Spleen (tissue), 11 donors: Measurements from ENCODE around the gene TMEM147. TPM values are rescaled to one million over a fixed set of nuclear protein-coding genes. Genes with fewer than 3 reads are reported as not detected.

Experiments used
- DNase-seq: peaks from one replicate; pipeline ENCODE4 v3.0.0-alpha.2; 2020
- H3K27ac ChIP-seq, 8 donors: fragments of 200-600 bp; sonication (generic) in 7 of 8; 1 replicate in 4 of 8; 2 replicates in 4 of 8; pipeline versions ENCODE4 v1.5.0 to v1.8.0; 2016 to 2021; ENCODE audit warnings: inconsistent platforms in 4 of 8, mild to moderate bottlenecking in 4 of 8, moderate library complexity in 1 of 8
- H3K27me3 ChIP-seq, 7 donors: fragments of 200-600 bp; sonication (generic) in 6 of 7; replicated peaks in 1 of 7; 1 replicate in 4 of 7; 2 replicates in 3 of 7; pipeline versions ENCODE4 v1.5.0 to v1.8.0; 2016 to 2021; ENCODE audit warnings: inconsistent platforms in 3 of 7, mild to moderate bottlenecking in 1 of 7
- H3K36me3 ChIP-seq, 6 donors: fragments of 200-600 bp; sonication (generic) in 5 of 6; 1 replicate in 4 of 6; 2 replicates in 2 of 6; pipeline versions ENCODE4 v1.5.0 to v1.8.0; 2016 to 2021; ENCODE audit warnings: inconsistent platforms in 2 of 6
- H3K4me1 ChIP-seq, 6 donors: fragments of 200-600 bp; sonication (generic) in 5 of 6; 1 replicate in 3 of 6; 2 replicates in 3 of 6; pipeline versions ENCODE4 v1.5.0 to v1.8.0; 2016 to 2021; ENCODE audit warnings: inconsistent platforms in 3 of 6
- H3K4me3 ChIP-seq, 8 donors: fragments of 200-600 bp; sonication (generic) in 7 of 8; 1 replicate in 4 of 8; 2 replicates in 4 of 8; pipeline versions ENCODE4 v1.5.0 to v1.8.0; 2016 to 2021; ENCODE audit warnings: inconsistent platforms in 4 of 8, mild to moderate bottlenecking in 4 of 8, moderate library complexity in 2 of 8
- H3K9me3 ChIP-seq, 8 donors: fragments of 200-600 bp; sonication (generic) in 7 of 8; 1 replicate in 4 of 8; 2 replicates in 4 of 8; pipeline versions ENCODE4 v1.5.0 to v1.8.0; 2016 to 2021; ENCODE audit warnings: inconsistent platforms in 4 of 8
- POLR2A ChIP-seq, 3 donors: fragments of 450-650 bp; IDR thresholded peaks; one replicate each; pipeline ENCODE4 v1.5.1; 2017; ENCODE audit warnings: antibody characterized with exemption in 3 of 3, mild to moderate bottlenecking in 1 of 3
- POLR2AphosphoS5 ChIP-seq, 3 donors: sonication (generic); formaldehyde crosslinking; IDR thresholded peaks; one replicate each; pipeline ENCODE4 v1.5.1; 2017; ENCODE audit warnings: antibody characterized with exemption in 3 of 3
- WGBS, 5 donors: extraction: QIAGEN DNeasy Blood & Tissue Kit in 3 of 5; methylation state at CpG; one replicate each; pipeline versions ENCODE4 v1.1.5 to v1.1.7; 2013 to 2018; 5-methylcytosine and 5-hydroxymethylcytosine counted together
- intact Hi-C: fragments of 100-400 bp; cut with DNase I; formaldehyde crosslinking; loops from one replicate; pipeline ENCODE4 v1.15.0; 2023; ENCODE audit warnings: low total_unique reads
- polyA plus RNA-seq, 3 donors: library from polyadenylated mRNA; stranded (reverse); fragments of 200-250 nt; gene quantifications; one replicate each; pipeline ENCODE4 v1.2.1, GENCODE V29; 2013
- total RNA-seq, 7 donors: library from RNA; depleted of rRNA in 3 of 7; stranded (reverse); fragments of >200 nt in 3 of 7; fragmentation: NEBNext Ultra II Directional in 4 of 7; extraction: Animal tissue kit (Norgen Biotek cat#: 25700) in 4 of 7; gene quantifications; one replicate each; pipeline versions ENCODE4 v1.1.0 to v1.2.1, GENCODE V29; 2016 to 2021
- TF ChIP-seq, protein P1 (sequence below), 11 experiments: fragments of 200-600 bp in 7 of 11; fragments of 450-650 bp in 4 of 11; sonication (generic) in 4 of 11; IDR thresholded peaks in 8 of 11; conservative IDR thresholded peaks in 3 of 11; 1 replicate in 7 of 11; 2 replicates in 4 of 11; pipeline versions ENCODE4 v1.4.0 to v1.8.0; 2016 to 2021; ENCODE audit warnings: antibody characterized with exemption in 11 of 11, inconsistent platforms in 4 of 11, mild to moderate bottlenecking in 1 of 11
- donor health status: healthy with polysubstance abuse.
- donor health status: DM: no; HTN: no; CAD: no; lungs with moderate emphysema.
- donor health status: DM: no; HTN: no; CAD: no.
- donor health status: Bipolar disorder and iron deficiency.
- donor health status: healthy.
- donor health status: DM: no; HTN: no; CAD: no.
- donor health status: DM: yes; HTN: yes; CAD: no.

TMEM147 gene
- total and polyA plus RNA-seq, 10 donors: 47.6 to 88.7 (median 56.3) TPM

DNA sequence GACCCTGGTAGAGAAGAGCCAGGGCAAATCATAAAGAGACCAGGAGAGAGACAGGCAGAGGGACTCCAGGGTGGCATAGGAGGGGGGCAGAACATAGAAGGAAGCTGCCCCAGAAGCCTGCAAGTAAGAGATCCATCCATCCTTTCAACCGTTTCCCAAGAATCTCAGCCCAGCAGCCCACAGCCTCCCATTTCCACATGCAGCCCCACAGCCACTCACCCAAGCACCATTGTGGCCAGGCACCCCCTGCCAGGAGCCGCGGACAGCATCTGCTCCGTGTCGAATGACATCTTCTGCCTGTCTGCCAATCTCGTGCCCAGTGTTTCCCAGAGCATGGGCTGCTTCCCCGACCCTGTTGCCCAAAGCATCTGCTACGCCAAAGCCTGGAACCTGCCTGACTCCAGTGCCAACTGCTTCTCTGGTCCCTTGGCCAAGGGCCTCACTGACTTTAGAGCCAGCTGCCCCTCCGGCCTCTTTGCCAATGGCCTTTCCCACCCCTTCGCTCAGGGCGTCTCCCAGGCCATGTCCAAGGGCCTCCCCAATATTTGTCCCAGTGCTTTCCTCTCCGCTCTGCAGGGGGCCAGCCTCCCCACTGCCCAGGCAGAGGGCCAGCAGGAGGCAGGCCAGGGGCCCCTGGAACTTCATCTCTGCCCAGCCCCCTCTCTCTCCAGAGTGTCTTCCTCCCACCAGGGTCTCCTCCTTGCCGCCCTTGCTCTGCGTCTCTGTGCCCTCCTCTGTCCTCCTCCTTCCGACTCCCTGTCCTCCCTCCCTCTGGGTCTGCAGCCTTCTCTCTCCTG lies 32.4 kb upstream of the TMEM147 start:
- H3K36me3 ChIP-seq: no peaks in the 10 kb centered on the region
- H3K4me3 ChIP-seq: no peak overlapping the region
- H3K9me3 ChIP-seq: no peaks in the 10 kb centered on the region
- no peak overlapping the region for H3K27ac ChIP-seq
- 74 to 83% (median 79%) methylated on average over 15 of the region's 15 CpGs for WGBS, 5 donors
- peaks cover 9 to 23% (median 16%) of the 10 kb centered on the region in 6 donors for H3K4me1 ChIP-seq
- no peak for DNase-seq
- TF ChIP-seq POLR2AphosphoS5 (IDR thresholded peaks at IDR 0.05) (no peak), POLR2A (IDR thresholded peaks at IDR 0.05) (no peak)
- TF ChIP-seq, protein P1, sequence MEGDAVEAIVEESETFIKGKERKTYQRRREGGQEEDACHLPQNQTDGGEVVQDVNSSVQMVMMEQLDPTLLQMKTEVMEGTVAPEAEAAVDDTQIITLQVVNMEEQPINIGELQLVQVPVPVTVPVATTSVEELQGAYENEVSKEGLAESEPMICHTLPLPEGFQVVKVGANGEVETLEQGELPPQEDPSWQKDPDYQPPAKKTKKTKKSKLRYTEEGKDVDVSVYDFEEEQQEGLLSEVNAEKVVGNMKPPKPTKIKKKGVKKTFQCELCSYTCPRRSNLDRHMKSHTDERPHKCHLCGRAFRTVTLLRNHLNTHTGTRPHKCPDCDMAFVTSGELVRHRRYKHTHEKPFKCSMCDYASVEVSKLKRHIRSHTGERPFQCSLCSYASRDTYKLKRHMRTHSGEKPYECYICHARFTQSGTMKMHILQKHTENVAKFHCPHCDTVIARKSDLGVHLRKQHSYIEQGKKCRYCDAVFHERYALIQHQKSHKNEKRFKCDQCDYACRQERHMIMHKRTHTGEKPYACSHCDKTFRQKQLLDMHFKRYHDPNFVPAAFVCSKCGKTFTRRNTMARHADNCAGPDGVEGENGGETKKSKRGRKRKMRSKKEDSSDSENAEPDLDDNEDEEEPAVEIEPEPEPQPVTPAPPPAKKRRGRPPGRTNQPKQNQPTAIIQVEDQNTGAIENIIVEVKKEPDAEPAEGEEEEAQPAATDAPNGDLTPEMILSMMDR (IDR thresholded peaks at IDR 0.05 in 8 of 11, conservative IDR thresholded peaks at IDR 0.05 in 3 of 11): no peak
- peaks cover 0 to 80% (median 24%) of the 10 kb centered on the region in 7 donors for H3K27me3 ChIP-seq
- intact Hi-C loops: no loop called here

DNA sequence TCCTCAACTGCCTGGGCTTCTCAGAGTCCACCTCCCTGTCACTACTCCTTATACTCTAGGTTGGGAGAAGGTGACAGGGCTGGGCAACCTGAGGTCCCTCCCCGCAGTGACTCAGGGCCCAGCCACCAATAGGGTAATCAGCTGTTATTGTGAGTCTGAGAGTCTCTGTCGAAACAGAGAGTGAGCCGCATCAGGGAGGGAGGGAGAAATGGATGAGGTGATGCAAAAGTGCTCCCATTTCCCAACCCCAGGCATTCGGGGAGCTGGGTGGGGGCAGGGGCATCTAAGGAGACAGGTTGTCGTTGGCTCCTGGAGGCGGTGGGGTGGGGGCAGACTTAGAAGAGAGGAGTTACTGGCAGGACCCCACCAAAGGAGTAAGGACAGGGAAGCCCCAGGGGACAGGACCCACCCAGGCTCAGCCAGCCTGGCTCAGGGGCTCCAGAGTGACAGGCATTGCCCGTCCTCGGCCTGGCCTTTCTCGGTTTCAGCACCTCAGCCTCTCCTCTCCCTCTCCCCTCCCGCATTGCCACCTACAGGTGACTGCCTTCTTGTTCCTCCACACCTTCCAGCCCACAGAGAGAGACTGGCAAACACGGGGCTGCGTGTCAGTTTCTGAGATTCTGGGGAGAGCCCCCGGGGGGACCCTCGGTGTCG lies 31.7 kb upstream of the TMEM147 start, which contains the start of gene DMKN:
Gene DMKN (minus strand): TSS at position 22 of the 654 bp plus-strand sequence. CDS start 174 bp downstream, outside the sequence.
- 27 to 40% (median 28%) methylated on average over 11 to 15 of the region's 15 CpGs for WGBS, 5 donors
- peaks cover 0 to 73% (median 24%) of the 10 kb centered on the region in 7 donors for H3K27me3 ChIP-seq

DNA sequence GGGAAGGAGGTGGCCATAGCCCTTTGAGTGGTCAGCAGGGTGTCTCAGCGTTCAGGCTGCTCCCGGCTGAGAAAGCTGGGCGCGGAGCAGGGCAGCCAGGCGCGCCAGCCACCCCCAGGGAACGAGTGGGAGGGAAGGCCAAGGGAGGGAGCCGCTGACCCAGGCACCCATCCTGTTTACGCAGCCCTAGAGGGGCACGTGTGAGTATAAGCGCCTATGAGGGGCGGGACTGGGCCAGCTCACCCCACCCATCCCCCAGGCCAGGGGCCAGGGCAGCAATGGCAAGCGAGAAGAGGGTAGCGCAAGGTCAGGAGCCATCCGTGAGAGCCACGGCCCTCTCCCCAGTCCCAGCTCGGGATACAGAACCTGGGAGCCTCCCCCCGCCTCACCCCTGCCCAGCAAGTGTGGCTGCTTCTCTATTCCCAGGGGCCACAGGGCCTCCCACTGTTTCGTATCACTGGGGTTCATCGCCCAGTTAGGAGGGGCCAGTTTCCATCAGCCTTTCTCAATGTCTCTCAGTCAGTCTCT lies 31.1 kb upstream of the TMEM147 start:
- peaks cover 9 to 18% (median 14%) of the 10 kb centered on the region in 6 donors for H3K4me1 ChIP-seq
- H3K36me3 ChIP-seq: no peaks in the 10 kb centered on the region
- no peak overlapping the region for H3K27ac ChIP-seq
- TF ChIP-seq POLR2AphosphoS5 (IDR thresholded peaks at IDR 0.05): peak in 1 of 3 donors; percentile 18
- no peak for TF ChIP-seq POLR2A (IDR thresholded peaks at IDR 0.05)
- TF ChIP-seq, protein P1 (IDR thresholded peaks at IDR 0.05 in 8 of 11, conservative IDR thresholded peaks at IDR 0.05 in 3 of 11): no peak
- no peak for DNase-seq
- H3K9me3 ChIP-seq: no peaks in the 10 kb centered on the region
- 24 to 46% (median 28%) methylated on average over 18 to 20 of the region's 20 CpGs for WGBS, 5 donors
- intact Hi-C loops: no loop called here
- H3K4me3 ChIP-seq: no peak overlapping the region
- H3K27me3 ChIP-seq: peaks cover 0 to 68% (median 20%) of the 10 kb centered on the region in 7 donors

More for the DNA sequence above, 31.7 kb upstream of the TMEM147 start, which contains the start of gene DMKN:
- H3K4me3 ChIP-seq: no peak within 1 kb of the TSS
- no peaks in the 10 kb centered on the region for H3K36me3 ChIP-seq
- intact Hi-C loops: no loop called here
- H3K4me1 ChIP-seq: peaks cover 9 to 23% (median 16%) of the 10 kb centered on the region in 6 donors
- no peaks in the 10 kb centered on the region for H3K9me3 ChIP-seq
- DNase-seq: no peak
- no peak within 1 kb of the TSS for H3K27ac ChIP-seq
- TF ChIP-seq POLR2A (IDR thresholded peaks at IDR 0.05) (no peak), POLR2AphosphoS5 (IDR thresholded peaks at IDR 0.05) (no peak)
- TF ChIP-seq, protein P1 (IDR thresholded peaks at IDR 0.05 in 8 of 11, conservative IDR thresholded peaks at IDR 0.05 in 3 of 11): no peak
